Measurements from ENCODE around the gene RFX8. TPM values are rescaled to one million over a fixed set of nuclear protein-coding genes. Genes with fewer than 3 reads are reported as not detected.

Gene RFX8
- total and polyA plus RNA-seq, 2 of the 4 experiments (the other 2 are of a cell fraction), result 2.9 to 5.3 TPM

GRCh38 chr2:101467306-101467705 is 7.6 kb downstream of the RFX8 start:
- H3K56ac ChIP-seq (ENCODE audit: extremely low read depth, insufficient read depth, low read length), result no peak overlapping the region
- ATAC-seq (ENCODE audit: low read depth) (peak; percentile 36), DNase-seq (peak; percentile 42)
- peak overlapping the region in 1 of 2 experiments; percentile 62; a peak in 1 of 4 replicates for H4K8ac ChIP-seq (ENCODE audit: low read depth in 2 of 2, low read length in 2 of 2)
- peak overlapping the region; percentile 43; the same call in 1 of the 2 replicates for H3K14ac ChIP-seq (replicated peaks; ENCODE audit: low read depth, low read length)
- POLR2A ChIA-PET (ENCODE audit: unreplicated experiment), result no interaction called here
- H2AK5ac ChIP-seq (ENCODE audit: low read depth, low read length), result peak overlapping the region; percentile 83; the same call in 1 of the 2 replicates
- no peaks in the 10 kb centered on the region for H3K27me3 ChIP-seq (ENCODE audit: control insufficient read depth, insufficient read depth, low read length)
- H4K91ac ChIP-seq (ENCODE audit: insufficient read depth, low read depth, low read length), result no peak overlapping the region
- 93% methylated on average over 2 of the region's 4 CpGs; no CpG with 5 or more reads in 1 of the 2 experiments for WGBS, 2 experiments (ENCODE audit: extremely low coverage in 2 of 2, insufficient read length in 1 of 2)
- no peak overlapping the region for H3K9ac ChIP-seq (ENCODE audit: low read depth, low read length)
- peaks cover 39% of the 10 kb centered on the region for H3K9me1 ChIP-seq (ENCODE audit: insufficient read depth, low read length)
- H3K27ac ChIP-seq (ENCODE audit: insufficient read depth, low read length), result no peak overlapping the region
- no peaks in the 10 kb centered on the region for H3K9me3 ChIP-seq (ENCODE audit: control insufficient read depth, insufficient read depth, low read length)
- peak overlapping the region; percentile 20 for H2AK9ac ChIP-seq (replicated peaks; ENCODE audit: low read depth, low read length, poor library complexity)
- H2BK120ac ChIP-seq (ENCODE audit: low read depth, low read length), result peak overlapping the region; percentile 11
- in situ Hi-C loops (cut with MboI; ENCODE audit: low sequenced_read_pairs), result no loop called here
- peak overlapping the region; percentile 76; the same call in 1 of the 3 replicates for H2BK15ac ChIP-seq (ENCODE audit: low read depth, low read length)
- peak overlapping the region; percentile 45; the same call in 1 of the 2 replicates for H2BK20ac ChIP-seq (ENCODE audit: low read depth, low read length)
- dilution Hi-C loops (cut with HindIII; ENCODE audit: low sequenced_read_pairs, unreplicated experiment), result no loop called here
- H3K4ac ChIP-seq (ENCODE audit: low read depth, low read length), result peak overlapping the region; percentile 71
- no peak overlapping the region for H4K5ac ChIP-seq (ENCODE audit: low read depth, low read length)
- intact Hi-C loops (cut with micrococcal nuclease), result no loop called here
- peak overlapping the region; percentile 46 for H2AFZ ChIP-seq (replicated peaks; ENCODE audit: low read length, poor library complexity)
- H2BK5ac ChIP-seq (ENCODE audit: low read depth, low read length, poor library complexity, severe bottlenecking), result peak overlapping the region; percentile 48
- peaks cover 41 to 74% of the 10 kb centered on the region in 2 experiments for H3K79me1 ChIP-seq (ENCODE audit: low read depth in 1 of 2, low read length in 2 of 2)
- no peak overlapping the region for H3K4me3 ChIP-seq (ENCODE audit: insufficient read depth, low read depth, low read length)
- peak overlapping the region; percentile 64; the same call in 1 of the 2 replicates for H3K4me2 ChIP-seq (ENCODE audit: low read depth, low read length)
- no peak for TF ChIP-seq RCOR1 (IDR thresholded peaks at IDR 0.05; ENCODE audit: insufficient replicate concordance, low read length)
- TF ChIP-seq FOS (IDR thresholded peaks at IDR 0.05; ENCODE audit: low read depth, low read length), result no peak
- TF ChIP-seq RFX5 (IDR thresholded peaks at IDR 0.05; ENCODE audit: low read depth, low read length), result no peak
- TF ChIP-seq MAZ (IDR thresholded peaks at IDR 0.05; ENCODE audit: borderline replicate concordance, low read depth, low read length), result no peak
- TF ChIP-seq, protein P1, sequence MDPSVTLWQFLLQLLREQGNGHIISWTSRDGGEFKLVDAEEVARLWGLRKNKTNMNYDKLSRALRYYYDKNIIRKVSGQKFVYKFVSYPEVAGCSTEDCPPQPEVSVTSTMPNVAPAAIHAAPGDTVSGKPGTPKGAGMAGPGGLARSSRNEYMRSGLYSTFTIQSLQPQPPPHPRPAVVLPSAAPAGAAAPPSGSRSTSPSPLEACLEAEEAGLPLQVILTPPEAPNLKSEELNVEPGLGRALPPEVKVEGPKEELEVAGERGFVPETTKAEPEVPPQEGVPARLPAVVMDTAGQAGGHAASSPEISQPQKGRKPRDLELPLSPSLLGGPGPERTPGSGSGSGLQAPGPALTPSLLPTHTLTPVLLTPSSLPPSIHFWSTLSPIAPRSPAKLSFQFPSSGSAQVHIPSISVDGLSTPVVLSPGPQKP (IDR thresholded peaks at IDR 0.05; ENCODE audit: borderline replicate concordance, low read depth, low read length), result no peak
- no peak for TF ChIP-seq CHD1 (IDR thresholded peaks at IDR 0.05; ENCODE audit: low read depth, low read length)
- no peak for TF ChIP-seq CTCF (conservative IDR thresholded peaks at IDR 0.05; ENCODE audit: low read depth, low read length)
- TF ChIP-seq USF2 (IDR thresholded peaks at IDR 0.05; ENCODE audit: low read depth, low read length), result no peak
- TF ChIP-seq RAD21 (IDR thresholded peaks at IDR 0.05; ENCODE audit: low read length), result no peak
- no peak for TF ChIP-seq BHLHE40 (IDR thresholded peaks at IDR 0.05; ENCODE audit: low read depth, low read length)
- TF ChIP-seq POLR2A (IDR thresholded peaks at IDR 0.05; ENCODE audit: low read depth, low read length), result no peak
- no peak for TF ChIP-seq CEBPB (IDR thresholded peaks at IDR 0.05; ENCODE audit: low read depth, low read length)
- no peak for TF ChIP-seq MAFK (IDR thresholded peaks at IDR 0.05; ENCODE audit: low read depth, low read length)
- no peak for TF ChIP-seq NFE2L2 (IDR thresholded peaks at IDR 0.05; ENCODE audit: low read depth, low read length)
- no peak for TF ChIP-seq SMC3 (IDR thresholded peaks at IDR 0.05; ENCODE audit: low read depth, low read length)
- TF ChIP-seq MXI1 (IDR thresholded peaks at IDR 0.05; ENCODE audit: borderline replicate concordance, low read depth, low read length), result no peak
- no peaks in the 10 kb centered on the region for H4K20me1 ChIP-seq (ENCODE audit: insufficient read depth, low read length)
- H3K18ac ChIP-seq (ENCODE audit: low read depth, low read length), result no peak overlapping the region
- H3K23ac ChIP-seq (ENCODE audit: low read depth, low read length), result no peak overlapping the region
- peaks cover 22% of the 10 kb centered on the region for H3K4me1 ChIP-seq (ENCODE audit: control insufficient read depth, insufficient read depth, low read length)
- CTCF ChIA-PET, result no interaction called here
- no TSS peak for BruUV-seq (replicated peaks)
- no peaks in the 10 kb centered on the region for H3K36me3 ChIP-seq (ENCODE audit: control insufficient read depth, insufficient read depth, low read length)

Data from IMR-90 (cell line).